H9 (cell line): ENCODE measurements around the gene TCF7L1. TPM values are rescaled to one million over a fixed set of nuclear protein-coding genes. Genes with fewer than 3 reads are reported as not detected.

Source experiments
- DNase-seq: peaks from one replicate; pipeline ENCODE4 v3.0.0-alpha.2; 2017
- H2AFZ ChIP-seq: one replicate; pipeline ENCODE4 v1.6.1; 2013; ENCODE audit warnings: mild to moderate bottlenecking, low read length, control low read depth, moderate library complexity
- H2AK5ac ChIP-seq: 2 replicates; pipeline ENCODE4 v1.6.1; 2013; ENCODE audit warnings: low read length, control low read depth, mixed read lengths; ENCODE audit not compliant: insufficient read length
- H2BK120ac ChIP-seq: one replicate; pipeline ENCODE4 v1.6.1; 2013; ENCODE audit warnings: low read depth, mild to moderate bottlenecking, low read length, control low read depth, inconsistent platforms; ENCODE audit not compliant: poor library complexity, severe bottlenecking
- H2BK12ac ChIP-seq: 2 replicates; pipeline ENCODE4 v1.6.1; 2013; ENCODE audit warnings: low read length, control low read depth, mixed read lengths, low read depth; ENCODE audit not compliant: insufficient read length
- H2BK15ac ChIP-seq: 2 replicates; pipeline ENCODE4 v1.6.1; 2013; ENCODE audit warnings: low read depth, low read length, control low read depth
- H2BK20ac ChIP-seq: one replicate; pipeline ENCODE4 v1.6.1; 2013; ENCODE audit warnings: low read depth, mild to moderate bottlenecking, low read length, control low read depth, inconsistent platforms; ENCODE audit not compliant: poor library complexity, severe bottlenecking
- H2BK5ac ChIP-seq: 2 replicates; pipeline ENCODE4 v1.6.1; 2013; ENCODE audit warnings: low read length, control low read depth, mixed read lengths; ENCODE audit not compliant: insufficient read length
- H3K14ac ChIP-seq: 2 replicates; pipeline ENCODE4 v1.6.1; 2013; ENCODE audit warnings: low read length, control low read depth; ENCODE audit not compliant: insufficient read depth
- H3K18ac ChIP-seq: 2 replicates; pipeline ENCODE4 v1.6.1; 2013; ENCODE audit warnings: low read depth, mild to moderate bottlenecking, mixed read lengths, low read length, control low read depth; ENCODE audit not compliant: insufficient read length
- H3K23ac ChIP-seq: 2 replicates; pipeline ENCODE4 v1.6.1; 2013; ENCODE audit warnings: low read length, control low read depth, mixed read lengths, low read depth; ENCODE audit not compliant: insufficient read length
- H3K23me2 ChIP-seq: 2 replicates; pipeline ENCODE4 v1.6.1; 2013; ENCODE audit warnings: low read depth, mild to moderate bottlenecking, mixed read lengths, low read length, control low read depth; ENCODE audit not compliant: insufficient read length, poor library complexity, severe bottlenecking
- H3K27ac ChIP-seq: 2 replicates; pipeline ENCODE4 v1.5.1; 2013; ENCODE audit warnings: low read length, control low read depth, mixed read lengths, low read depth; ENCODE audit not compliant: insufficient read length
- H3K27me3 ChIP-seq: 2 replicates; pipeline ENCODE4 v1.6.1; 2013; ENCODE audit warnings: low read length, control low read depth, inconsistent platforms; ENCODE audit not compliant: insufficient read depth
- H3K4ac ChIP-seq: 2 replicates; pipeline ENCODE4 v1.6.1; 2013; ENCODE audit warnings: low read depth, mild to moderate bottlenecking, control low read depth, inconsistent platforms, low read length, moderate library complexity
- H3K4me1 ChIP-seq: 2 replicates; pipeline ENCODE4 v1.6.1; 2013; ENCODE audit warnings: low read length, control low read depth, inconsistent platforms; ENCODE audit not compliant: insufficient read depth
- H3K4me2 ChIP-seq: 2 replicates; pipeline ENCODE4 v1.6.1; 2013; ENCODE audit warnings: low read length, control low read depth, mixed read lengths; ENCODE audit not compliant: insufficient read length, insufficient read depth
- H3K56ac ChIP-seq: 2 replicates; pipeline ENCODE4 v1.6.1; 2013; ENCODE audit warnings: low read depth, mild to moderate bottlenecking, mixed read lengths, low read length, control low read depth; ENCODE audit not compliant: insufficient read length
- H3K79me1 ChIP-seq: 2 replicates; pipeline ENCODE4 v1.6.1; 2013; ENCODE audit warnings: low read depth, mild to moderate bottlenecking, moderate library complexity, low read length, control low read depth, inconsistent platforms; ENCODE audit not compliant: insufficient read depth, poor library complexity, severe bottlenecking
- H3K79me2 ChIP-seq: 2 replicates; pipeline ENCODE4 v1.6.1; 2013; ENCODE audit warnings: low read length, control low read depth, inconsistent platforms; ENCODE audit not compliant: insufficient read depth
- H3K9ac ChIP-seq: 2 replicates; pipeline ENCODE4 v1.6.1; 2013; ENCODE audit warnings: low read length, control low read depth, mixed read lengths; ENCODE audit not compliant: insufficient read length; ENCODE audit errors: extremely low read depth
- H3K9me3 ChIP-seq: one replicate; pipeline ENCODE4 v1.6.1; 2013; ENCODE audit warnings: low read depth, low read length, inconsistent platforms; ENCODE audit not compliant: control insufficient read depth
- H3T11ph ChIP-seq: one replicate; pipeline ENCODE4 v1.6.1; 2013; ENCODE audit warnings: mild to moderate bottlenecking, low read length, control low read depth, inconsistent platforms
- H4K20me1 ChIP-seq: one replicate; pipeline ENCODE4 v1.6.1; 2013; ENCODE audit not compliant: control insufficient read depth, insufficient read length, insufficient read depth
- H4K5ac ChIP-seq: 2 replicates; pipeline ENCODE4 v1.6.1; 2013; ENCODE audit warnings: low read depth, mild to moderate bottlenecking, mixed read lengths, low read length, control low read depth; ENCODE audit not compliant: insufficient read length
- H4K8ac ChIP-seq: replicated peaks from 2 replicates; pipeline ENCODE4 v1.6.1; 2013; ENCODE audit warnings: low read length, control low read depth, mixed read lengths, low read depth; ENCODE audit not compliant: insufficient read length
- H4K91ac ChIP-seq: 2 replicates; pipeline ENCODE4 v1.6.1; 2013; ENCODE audit warnings: low read depth, mild to moderate bottlenecking, moderate library complexity, mixed read lengths, low read length, control low read depth; ENCODE audit not compliant: insufficient read length
- H3K27ac Mint-ChIP-seq, 3 experiments: 2 replicates in 2 of 3; 3 replicates in 1 of 3; pipeline ENCODE4 v1.8.0; 2020 to 2021; ENCODE audit warnings: mixed read lengths in 3 of 3, mild to moderate bottlenecking in 1 of 3, moderate library complexity in 1 of 3
- H3K27me3 Mint-ChIP-seq: 2 replicates; pipeline ENCODE4 v1.8.0; 2021; ENCODE audit warnings: low read depth, mild to moderate bottlenecking, moderate library complexity, mixed read lengths
- H3K36me3 Mint-ChIP-seq, 3 experiments: 2 replicates in 2 of 3; 3 replicates in 1 of 3; pipeline ENCODE4 v1.8.0; 2020 to 2021; ENCODE audit warnings: low read depth in 3 of 3, mixed read lengths in 3 of 3; ENCODE audit not compliant: insufficient read depth in 1 of 3
- H3K4me1 Mint-ChIP-seq, 2 experiments: 2 replicates each; pipeline ENCODE4 v1.8.0; 2020; ENCODE audit warnings: mixed read lengths in 2 of 2
- H3K4me3 Mint-ChIP-seq, 2 experiments: 2 replicates in 1 of 2; 3 replicates in 1 of 2; pipeline ENCODE4 v1.8.0; 2020 to 2021; ENCODE audit warnings: mild to moderate bottlenecking in 2 of 2, mixed read lengths in 2 of 2, moderate library complexity in 1 of 2
- H3K9me3 Mint-ChIP-seq, 2 experiments: 2 replicates in 1 of 2; 3 replicates in 1 of 2; pipeline ENCODE4 v1.8.0; 2020; ENCODE audit warnings: mild to moderate bottlenecking in 2 of 2, mixed read lengths in 2 of 2, moderate library complexity in 1 of 2
- WGBS: extraction: QIAGEN DNeasy Blood & Tissue Kit; methylation state at CpG from one replicate; pipeline ENCODE4 v1.1.7; 2013; ENCODE audit warnings: missing lambda C conversion rate, low lambda C conversion rate, mixed read lengths; ENCODE audit not compliant: insufficient read length; ENCODE audit errors: extremely low coverage; 5-methylcytosine and 5-hydroxymethylcytosine counted together
- total RNA-seq: library from RNA; stranded (reverse); gene quantifications from 2 replicates; pipeline ENCODE4 v1.2.1, GENCODE V29; 2021
- TF ChIP-seq, protein P1 (sequence below): fragments of 200-600 bp; sonication (generic); conservative IDR thresholded peaks from 3 replicates; pipeline ENCODE4 v1.8.0; 2021; ENCODE audit warnings: antibody characterized with exemption, mild to moderate bottlenecking

TCF7L1 gene
- total RNA-seq, 1 experiment from 2014 or later: 112 TPM

GRCh38 chr2:85106489-85107180 is 26.6 kb upstream of the TCF7L1 start:
- TF ChIP-seq, protein P1, sequence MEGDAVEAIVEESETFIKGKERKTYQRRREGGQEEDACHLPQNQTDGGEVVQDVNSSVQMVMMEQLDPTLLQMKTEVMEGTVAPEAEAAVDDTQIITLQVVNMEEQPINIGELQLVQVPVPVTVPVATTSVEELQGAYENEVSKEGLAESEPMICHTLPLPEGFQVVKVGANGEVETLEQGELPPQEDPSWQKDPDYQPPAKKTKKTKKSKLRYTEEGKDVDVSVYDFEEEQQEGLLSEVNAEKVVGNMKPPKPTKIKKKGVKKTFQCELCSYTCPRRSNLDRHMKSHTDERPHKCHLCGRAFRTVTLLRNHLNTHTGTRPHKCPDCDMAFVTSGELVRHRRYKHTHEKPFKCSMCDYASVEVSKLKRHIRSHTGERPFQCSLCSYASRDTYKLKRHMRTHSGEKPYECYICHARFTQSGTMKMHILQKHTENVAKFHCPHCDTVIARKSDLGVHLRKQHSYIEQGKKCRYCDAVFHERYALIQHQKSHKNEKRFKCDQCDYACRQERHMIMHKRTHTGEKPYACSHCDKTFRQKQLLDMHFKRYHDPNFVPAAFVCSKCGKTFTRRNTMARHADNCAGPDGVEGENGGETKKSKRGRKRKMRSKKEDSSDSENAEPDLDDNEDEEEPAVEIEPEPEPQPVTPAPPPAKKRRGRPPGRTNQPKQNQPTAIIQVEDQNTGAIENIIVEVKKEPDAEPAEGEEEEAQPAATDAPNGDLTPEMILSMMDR: no peak
- H4K20me1 ChIP-seq: no peaks in the 10 kb centered on the region
- H2BK20ac ChIP-seq: no peak overlapping the region
- H3K23ac ChIP-seq: no peak overlapping the region
- H2BK120ac ChIP-seq: no peak overlapping the region
- no peak overlapping the region for H3K18ac ChIP-seq
- no peak for DNase-seq
- no peak overlapping the region for H3K4ac ChIP-seq
- no peak overlapping the region for H3K9ac ChIP-seq
- no peak overlapping the region for H4K5ac ChIP-seq
- H4K91ac ChIP-seq: no peak overlapping the region
- H3K79me1 ChIP-seq: no peaks in the 10 kb centered on the region
- Mint-ChIP-seq H3K4me3 (no peak overlapping the region), H3K9me3 (peaks cover 8 to 12% of the 10 kb centered on the region in 2 experiments; a peak in 4 of 5 replicates), H3K36me3 (no peaks in the 10 kb centered on the region), H3K4me1 (no peaks in the 10 kb centered on the region), H3K27me3 (peaks cover 41% of the 10 kb centered on the region), H3K27ac (no peak overlapping the region)
- no peak overlapping the region for H2AK5ac ChIP-seq
- H2AFZ ChIP-seq: no peak overlapping the region
- no peak overlapping the region for H2BK15ac ChIP-seq
- no peaks in the 10 kb centered on the region for H3K27me3 ChIP-seq
- H3K56ac ChIP-seq: no peak overlapping the region
- H3T11ph ChIP-seq: no peak overlapping the region
- no CpG with 5 or more reads among the region's 8 CpGs for WGBS
- no peak overlapping the region for H2BK12ac ChIP-seq
- no peak overlapping the region for H2BK5ac ChIP-seq
- H3K79me2 ChIP-seq: no peaks in the 10 kb centered on the region
- no peak overlapping the region for H4K8ac ChIP-seq
- no peaks in the 10 kb centered on the region for H3K4me1 ChIP-seq
- no peak overlapping the region for H3K4me2 ChIP-seq
- no peaks in the 10 kb centered on the region for H3K23me2 ChIP-seq
- no peak overlapping the region for H3K27ac ChIP-seq
- H3K14ac ChIP-seq: no peak overlapping the region
- no peaks in the 10 kb centered on the region for H3K9me3 ChIP-seq
